ENCODE data around the gene BTBD19.

- TF ChIP-seq CTCF (IDR thresholded peaks at IDR 0.05) (no peak), EZH2 (IDR thresholded peaks at IDR 0.05; ENCODE audit: borderline replicate concordance, insufficient read depth, low read depth, low read length, poor library complexity, severe bottlenecking) (no peak)
Measured at GRCh38 chr1:44834328-44834727, 26.0 kb downstream of the BTBD19 start.
